ENCODE results near the gene ADAMTS2.

The ADAMTS2 gene

GRCh38 chr5:179211068-179211467 lies 134.2 kb downstream of the ADAMTS2 start:
- no peak for DNase-seq

- DNase-seq: no peak
These were observed 134.8 kb downstream of the ADAMTS2 start for GRCh38 chr5:179210478-179210877.

- no peak for DNase-seq
These were observed 135.7 kb downstream of the ADAMTS2 start for GRCh38 chr5:179209359-179210150.

- DNase-seq: no peak
These were observed 136.4 kb downstream of the ADAMTS2 start for GRCh38 chr5:179208706-179209358.

- DNase-seq: no peak
These were observed 137.1 kb downstream of the ADAMTS2 start for GRCh38 chr5:179207920-179208705.

- no peak for DNase-seq
These were observed 137.8 kb downstream of the ADAMTS2 start for GRCh38 chr5:179207470-179207869.

- DNase-seq: no peak
These were observed 138.9 kb downstream of the ADAMTS2 start for GRCh38 chr5:179206366-179206765.

GRCh38 chr5:179205277-179205676 lies 140.0 kb downstream of the ADAMTS2 start:
- no peak for DNase-seq

GRCh38 chr5:179204572-179204971 lies 140.7 kb downstream of the ADAMTS2 start:
- DNase-seq: no peak

GRCh38 chr5:179203248-179203647 lies 142.0 kb downstream of the ADAMTS2 start:
- no peak for DNase-seq

GRCh38 chr5:179201986-179202385 lies 143.3 kb downstream of the ADAMTS2 start:
- DNase-seq: no peak

- no peak for DNase-seq
These were observed 146.0 kb downstream of the ADAMTS2 start for GRCh38 chr5:179199246-179199645.

GRCh38 chr5:179198825-179199224 lies 146.4 kb downstream of the ADAMTS2 start:
- no peak for DNase-seq

GRCh38 chr5:179196405-179197079 lies 148.7 kb downstream of the ADAMTS2 start:
- DNase-seq: no peak

- no peak for DNase-seq
These were observed 149.5 kb downstream of the ADAMTS2 start for GRCh38 chr5:179195561-179196404.

GRCh38 chr5:179194941-179195381 lies 150.3 kb downstream of the ADAMTS2 start:
- no peak for DNase-seq

GRCh38 chr5:179194201-179194910 lies 150.9 kb downstream of the ADAMTS2 start:
- DNase-seq: no peak

GRCh38 chr5:179193746-179194145 lies 151.5 kb downstream of the ADAMTS2 start:
- DNase-seq: no peak

- no peak for DNase-seq
These were observed 152.3 kb downstream of the ADAMTS2 start for GRCh38 chr5:179192891-179193470.

GRCh38 chr5:179192185-179192890 lies 152.9 kb downstream of the ADAMTS2 start:
- DNase-seq: no peak
